ENCODE measurements around the gene F13A1. TPM values are rescaled to one million over a fixed set of nuclear protein-coding genes. Genes with fewer than 3 reads are reported as not detected.

Gene F13A1
- total RNA-seq, 1 donor from 2014 or later = 58.4 TPM

DNA sequence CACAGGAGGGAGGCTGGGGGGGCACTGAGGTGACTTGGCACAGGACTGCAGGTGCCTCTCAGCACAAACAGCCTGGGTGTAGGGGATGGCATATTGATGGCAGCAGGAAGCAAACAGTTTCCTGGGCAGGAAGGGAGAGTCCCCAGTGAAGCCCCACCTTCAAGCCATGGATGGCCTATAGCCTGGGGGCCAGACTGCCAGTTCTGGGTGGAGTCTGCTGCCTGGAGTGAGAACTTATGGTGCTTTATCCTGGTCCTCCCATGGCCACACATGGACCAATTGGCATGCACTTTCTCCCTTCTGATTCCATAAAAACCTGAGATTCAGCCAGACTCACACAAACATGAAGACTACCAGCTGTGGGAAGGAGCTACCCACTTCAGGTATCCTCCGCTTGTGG, 198.5 kb downstream of the F13A1 start:
- DNase-seq (ENCODE audit: extremely low spot score in 2 of 2) = no peak
- intact Hi-C loops (cut with DNase I) = no loop called here
- H3K36me3 ChIP-seq = no peaks in the 10 kb centered on the region

DNA sequence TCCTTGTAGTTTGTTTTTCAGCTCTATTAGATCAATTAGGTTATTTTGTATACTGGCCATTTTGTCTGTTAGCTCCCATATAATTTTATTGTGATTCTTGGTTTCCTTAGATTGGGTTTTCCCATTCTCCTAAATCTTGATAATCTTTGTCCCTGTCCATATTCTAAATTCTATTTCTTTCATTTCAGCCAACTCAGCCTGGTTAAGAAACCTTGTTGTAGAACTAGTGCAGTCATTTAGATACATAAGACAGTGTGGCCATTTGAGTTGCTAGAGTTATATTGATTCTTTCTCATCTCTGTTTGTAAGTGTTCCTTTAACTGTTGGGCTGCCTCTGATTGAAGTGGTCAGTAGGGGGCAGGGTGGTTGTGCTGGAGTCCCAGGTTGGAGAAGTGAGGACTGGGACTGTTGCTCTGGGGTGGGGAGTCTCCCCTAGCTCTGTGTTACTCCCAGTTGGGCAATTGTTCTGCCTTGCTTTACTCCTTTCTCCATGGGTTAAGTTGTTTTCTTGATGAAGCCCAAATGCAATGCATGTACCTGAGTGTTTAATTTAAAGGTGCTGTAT, 214.9 kb downstream of the F13A1 start:
- Histone ChIP-seq H3K9me3 (no peaks in the 10 kb centered on the region), H3K4me1 (no peaks in the 10 kb centered on the region), H3K27ac (no peak overlapping the region), H3K27me3 (no peaks in the 10 kb centered on the region), H3K4me3 (no peak overlapping the region), H3K36me3 (no peaks in the 10 kb centered on the region)
- DNase-seq (ENCODE audit: extremely low spot score in 2 of 2) = no peak
- TF ChIP-seq POLR2AphosphoS5 (IDR thresholded peaks at IDR 0.05; ENCODE audit: insufficient read depth in 1 of 2, low read depth in 1 of 2) (no peak), POLR2A (IDR thresholded peaks at IDR 0.05) (no peak)
- TF ChIP-seq, protein P1, sequence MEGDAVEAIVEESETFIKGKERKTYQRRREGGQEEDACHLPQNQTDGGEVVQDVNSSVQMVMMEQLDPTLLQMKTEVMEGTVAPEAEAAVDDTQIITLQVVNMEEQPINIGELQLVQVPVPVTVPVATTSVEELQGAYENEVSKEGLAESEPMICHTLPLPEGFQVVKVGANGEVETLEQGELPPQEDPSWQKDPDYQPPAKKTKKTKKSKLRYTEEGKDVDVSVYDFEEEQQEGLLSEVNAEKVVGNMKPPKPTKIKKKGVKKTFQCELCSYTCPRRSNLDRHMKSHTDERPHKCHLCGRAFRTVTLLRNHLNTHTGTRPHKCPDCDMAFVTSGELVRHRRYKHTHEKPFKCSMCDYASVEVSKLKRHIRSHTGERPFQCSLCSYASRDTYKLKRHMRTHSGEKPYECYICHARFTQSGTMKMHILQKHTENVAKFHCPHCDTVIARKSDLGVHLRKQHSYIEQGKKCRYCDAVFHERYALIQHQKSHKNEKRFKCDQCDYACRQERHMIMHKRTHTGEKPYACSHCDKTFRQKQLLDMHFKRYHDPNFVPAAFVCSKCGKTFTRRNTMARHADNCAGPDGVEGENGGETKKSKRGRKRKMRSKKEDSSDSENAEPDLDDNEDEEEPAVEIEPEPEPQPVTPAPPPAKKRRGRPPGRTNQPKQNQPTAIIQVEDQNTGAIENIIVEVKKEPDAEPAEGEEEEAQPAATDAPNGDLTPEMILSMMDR (IDR thresholded peaks at IDR 0.05) = no peak
- intact Hi-C loops (cut with DNase I) = no loop called here

More for the DNA sequence above, 198.5 kb downstream of the F13A1 start:
- TF ChIP-seq POLR2A (IDR thresholded peaks at IDR 0.05) (no peak), POLR2AphosphoS5 (IDR thresholded peaks at IDR 0.05; ENCODE audit: insufficient read depth in 1 of 2, low read depth in 1 of 2) (no peak)
- TF ChIP-seq, protein P1 (IDR thresholded peaks at IDR 0.05) = no peak
- Histone ChIP-seq H3K4me3 (no peak overlapping the region), H3K27me3 (no peaks in the 10 kb centered on the region), H3K27ac (no peak overlapping the region), H3K9me3 (no peaks in the 10 kb centered on the region), H3K4me1 (no peaks in the 10 kb centered on the region)

Small RNA genes within 50 kb of the gene (microRNA-seq; reads per million reads assigned to microRNA genes)
- gene MIR5683 (ENCODE audit: borderline number of aligned reads, borderline replicate concordance) (not detected), gene MIR7853 (ENCODE audit: borderline number of aligned reads, borderline replicate concordance) (not detected)

Small RNA genes within 50 kb of the gene (small RNA-seq; reads per million reads assigned to genes)
- gene MIR7853 = 0.43 reads per million

Data from vagina (tissue), 2 donors.